Adrenal gland (tissue), 5 donors: ENCODE results near the gene FOXC2.

Source experiments
- POLR2A ChIP-seq, 2 donors: fragments of 450-650 bp; IDR thresholded peaks; one replicate each; pipeline ENCODE4 v1.6.1; 2017; ENCODE audit warnings: antibody characterized with exemption in 2 of 2, mild to moderate bottlenecking in 2 of 2, moderate library complexity in 1 of 2
- TF ChIP-seq, protein P1 (sequence below), 6 experiments: fragments of 450-650 bp in 4 of 6; fragments of 200-600 bp in 2 of 6; sonication (generic) in 1 of 6; IDR thresholded peaks; 1 replicate in 5 of 6; 2 replicates in 1 of 6; pipeline versions ENCODE4 v1.5.1 to v1.8.0; 2016 to 2021; ENCODE audit warnings: antibody characterized with exemption in 6 of 6, mild to moderate bottlenecking in 2 of 6, moderate library complexity in 1 of 6
- donor health status: DM: no; HTN: no; CAD: no.

DNA sequence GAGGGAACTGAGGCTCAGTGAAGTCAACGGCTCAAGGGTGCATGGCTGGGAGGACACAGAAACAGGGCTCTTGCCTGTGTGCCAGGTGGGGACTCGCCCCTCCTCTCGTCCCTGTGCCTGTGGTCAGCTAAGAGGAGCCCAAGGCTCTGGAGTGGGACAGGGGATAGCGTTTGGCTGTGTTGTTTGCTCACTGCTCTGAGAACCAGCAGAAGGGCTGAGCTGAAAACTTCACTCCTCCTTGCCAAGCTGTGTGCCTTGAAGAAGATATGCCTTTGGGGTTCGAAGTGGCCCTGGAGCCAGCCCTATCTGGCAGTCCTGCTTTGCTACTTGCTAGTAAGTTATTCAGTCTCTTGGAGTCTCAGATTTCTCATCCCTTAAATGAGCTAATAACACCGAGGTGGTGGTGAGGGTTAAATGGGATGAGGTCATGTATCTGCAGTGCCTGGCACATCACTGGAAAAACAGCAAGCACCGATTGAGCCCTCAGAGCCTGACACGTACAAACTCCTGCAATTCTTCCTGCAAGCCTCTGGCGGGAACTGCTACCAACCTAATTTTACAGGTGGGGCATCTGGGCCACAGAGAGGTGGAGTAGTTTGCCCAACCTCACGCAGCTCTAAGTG, 29.5 kb downstream of the FOXC2 start:
- TF ChIP-seq, protein P1, sequence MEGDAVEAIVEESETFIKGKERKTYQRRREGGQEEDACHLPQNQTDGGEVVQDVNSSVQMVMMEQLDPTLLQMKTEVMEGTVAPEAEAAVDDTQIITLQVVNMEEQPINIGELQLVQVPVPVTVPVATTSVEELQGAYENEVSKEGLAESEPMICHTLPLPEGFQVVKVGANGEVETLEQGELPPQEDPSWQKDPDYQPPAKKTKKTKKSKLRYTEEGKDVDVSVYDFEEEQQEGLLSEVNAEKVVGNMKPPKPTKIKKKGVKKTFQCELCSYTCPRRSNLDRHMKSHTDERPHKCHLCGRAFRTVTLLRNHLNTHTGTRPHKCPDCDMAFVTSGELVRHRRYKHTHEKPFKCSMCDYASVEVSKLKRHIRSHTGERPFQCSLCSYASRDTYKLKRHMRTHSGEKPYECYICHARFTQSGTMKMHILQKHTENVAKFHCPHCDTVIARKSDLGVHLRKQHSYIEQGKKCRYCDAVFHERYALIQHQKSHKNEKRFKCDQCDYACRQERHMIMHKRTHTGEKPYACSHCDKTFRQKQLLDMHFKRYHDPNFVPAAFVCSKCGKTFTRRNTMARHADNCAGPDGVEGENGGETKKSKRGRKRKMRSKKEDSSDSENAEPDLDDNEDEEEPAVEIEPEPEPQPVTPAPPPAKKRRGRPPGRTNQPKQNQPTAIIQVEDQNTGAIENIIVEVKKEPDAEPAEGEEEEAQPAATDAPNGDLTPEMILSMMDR (IDR thresholded peaks at IDR 0.05): no peak
- no peak for TF ChIP-seq POLR2A (IDR thresholded peaks at IDR 0.05)
